ENCODE results near the gene CPNE4.
"Not testable (repeated sequence)": the region's sequence is repeated elsewhere in the genome, so short reads cannot be mapped to it uniquely, and the experiment has no call there.

Gene CPNE4

GRCh38 chr3:131535131-131535530 lies 499.7 kb downstream of the CPNE4 start:
- no peak for DNase-seq (ENCODE audit: low read depth)

- DNase-seq (ENCODE audit: low read depth), result no peak
Observed at GRCh38 chr3:131532645-131533044, 502.2 kb downstream of the CPNE4 start.

- no peak for DNase-seq (ENCODE audit: low read depth)
Observed at GRCh38 chr3:131530843-131531242, 504.0 kb downstream of the CPNE4 start.

GRCh38 chr3:131530388-131530787 lies 504.4 kb downstream of the CPNE4 start:
- DNase-seq (ENCODE audit: low read depth), result no peak

- no peak for DNase-seq (ENCODE audit: low read depth)
Observed at GRCh38 chr3:131526801-131527347, 507.9 kb downstream of the CPNE4 start.

GRCh38 chr3:131518680-131519079 lies 516.1 kb downstream of the CPNE4 start:
- DNase-seq (ENCODE audit: low read depth), result no peak

- no peak for DNase-seq (ENCODE audit: low read depth)
Observed at GRCh38 chr3:131505421-131505820, 529.4 kb downstream of the CPNE4 start.

- no peak for DNase-seq (ENCODE audit: low read depth)
Observed at GRCh38 chr3:131503320-131503635, 531.5 kb downstream of the CPNE4 start.

GRCh38 chr3:131502530-131503319 lies 532.1 kb downstream of the CPNE4 start, which contains the start of gene MRPL3:
TSS of gene MRPL3 (minus strand) at chr3:131502971. CDS start at chr3:131502821, 150 bp downstream.
- DNase-seq (ENCODE audit: low read depth), result peak; percentile 68

- no peak for DNase-seq (ENCODE audit: low read depth)
Observed at GRCh38 chr3:131501949-131502348, 532.9 kb downstream of the CPNE4 start.

- DNase-seq (ENCODE audit: low read depth), result no peak
Observed at GRCh38 chr3:131494706-131495105, 540.1 kb downstream of the CPNE4 start.

- no peak for DNase-seq (ENCODE audit: low read depth)
Observed at GRCh38 chr3:131491775-131492174, 543.0 kb downstream of the CPNE4 start.

- DNase-seq (ENCODE audit: low read depth), result no peak
Observed at GRCh38 chr3:131491084-131491483, 543.7 kb downstream of the CPNE4 start.

GRCh38 chr3:131486545-131486944 lies 548.3 kb downstream of the CPNE4 start:
- not testable (repeated sequence) for DNase-seq (ENCODE audit: low read depth)

GRCh38 chr3:131485119-131485518 lies 549.7 kb downstream of the CPNE4 start:
- DNase-seq (ENCODE audit: low read depth), result no peak

GRCh38 chr3:131484496-131485111 lies 550.2 kb downstream of the CPNE4 start:
- no peak for DNase-seq (ENCODE audit: low read depth)
